Panc1 (cell line): ENCODE data around the gene LSM2. TPM values are rescaled to one million over a fixed set of nuclear protein-coding genes. Genes with fewer than 3 reads are reported as not detected.
A peak's percentile ranks its signal among the peaks of the same experiment; 100 is the strongest.
"Not testable (repeated sequence)": the region's sequence is repeated elsewhere in the genome, so short reads cannot be mapped to it uniquely, and the experiment has no call there.

ENCODE experiments used
- ATAC-seq: fragments of 200-7000 bp; cut with Tn5 transposase; 2 replicates; pipeline ENCODE4 v1.9.1; 2020; ENCODE audit warnings: mild to moderate bottlenecking, moderate library complexity
- BruUV-seq: library from RNA; stranded (reverse); fragments of 400-500 nt; replicated peaks from 2 replicates; lab custom pipeline; 2021; lab: Mats Ljungman, UMichigan
- CTCF ChIA-PET: fragments of 300-600 bp; sonication (Branson Sonifier 250); formaldehyde crosslinking; loops from one replicate; lab custom pipeline; 2022; ENCODE audit warnings: antibody characterized with exemption; lab: Charles Lee
- POLR2A ChIA-PET: fragments of 300-600 bp; sonication (Branson Sonifier 250); formaldehyde crosslinking; loops from one replicate; lab custom pipeline; 2022; ENCODE audit warnings: antibody characterized with exemption; lab: Charles Lee
- DNase-seq: peaks from one replicate; pipeline ENCODE4 v3.0.0-alpha.2; 2010; ENCODE audit warnings: low read depth, low spot score
- H3K27ac ChIP-seq: 2 replicates; pipeline ENCODE4 v1.5.1; 2011; ENCODE audit warnings: mild to moderate bottlenecking, low read length, inconsistent platforms
- H3K27me3 ChIP-seq: fragments of 200-500 bp; sonication (Bioruptor generic); 2 replicates; pipeline ENCODE4 v1.6.0; 2014; ENCODE audit warnings: low read length, inconsistent platforms; ENCODE audit not compliant: control insufficient read depth, insufficient read depth
- H3K36me3 ChIP-seq: fragments of 200-500 bp; sonication (Bioruptor generic); 2 replicates; pipeline ENCODE4 v1.5.1; 2014; ENCODE audit warnings: inconsistent platforms, mild to moderate bottlenecking, low read length, moderate library complexity; ENCODE audit not compliant: control insufficient read depth, insufficient read depth
- H3K4me1 ChIP-seq: 2 replicates; pipeline ENCODE4 v1.5.1; 2011; ENCODE audit warnings: inconsistent platforms, mild to moderate bottlenecking, low read length, moderate library complexity; ENCODE audit not compliant: control insufficient read depth, insufficient read depth
- H3K4me3 ChIP-seq, 2 experiments: 2 replicates each; pipeline ENCODE4 v1.5.1; 2011 to 2012; ENCODE audit warnings: low read depth in 2 of 2, low read length in 2 of 2, mild to moderate bottlenecking in 2 of 2, inconsistent platforms in 1 of 2, moderate library complexity in 1 of 2
- H3K9me3 ChIP-seq: fragments of 200-500 bp; sonication (Bioruptor generic); 2 replicates; pipeline ENCODE4 v1.5.1; 2014; ENCODE audit warnings: low read depth, mild to moderate bottlenecking, inconsistent platforms, low read length, moderate library complexity; ENCODE audit not compliant: control insufficient read depth, insufficient read depth
- POLR2AphosphoS5 ChIP-seq: IDR thresholded peaks from 2 replicates; pipeline ENCODE4 v1.6.1; 2012; ENCODE audit warnings: mild to moderate bottlenecking, low read depth, low read length, moderate library complexity
- SIN3A ChIP-seq: IDR thresholded peaks from 2 replicates; pipeline ENCODE4 v1.6.1; 2012; ENCODE audit warnings: low read depth, mild to moderate bottlenecking, low read length, moderate library complexity, borderline replicate concordance; ENCODE audit not compliant: insufficient read depth
- TCF7L2 ChIP-seq: IDR thresholded peaks from 2 replicates; pipeline ENCODE4 v1.6.1; 2011; ENCODE audit warnings: mild to moderate bottlenecking, low read depth, low read length, inconsistent platforms
- in situ Hi-C: cut with HindIII; loops from 2 replicates; pipeline ENCODE4 v1.10.0; 2016; ENCODE audit warnings: low sequenced_read_pairs, low pct_unique_long_range_greater_than_20kb
- intact Hi-C: fragments of 100-400 bp; cut with micrococcal nuclease; formaldehyde crosslinking; loops from one replicate; pipeline ENCODE4 v1.10.0; 2022; ENCODE audit not compliant: unreplicated experiment
- total RNA-seq: library from RNA; stranded (reverse); gene quantifications from one replicate; pipeline ENCODE4 v1.2.1, GENCODE V29; 2021; ENCODE audit not compliant: unreplicated experiment
- TF ChIP-seq, protein P1 (sequence below): fragments of 450-650 bp; IDR thresholded peaks from 2 replicates; pipeline ENCODE4 v1.5.1; 2017; ENCODE audit warnings: mild to moderate bottlenecking
- TF ChIP-seq, protein P2 (sequence below), 2 experiments: IDR thresholded peaks; 2 replicates each; pipeline ENCODE4 v1.6.1; 2011 to 2012; ENCODE audit warnings: low read depth in 2 of 2, control low read depth in 1 of 2, low read length in 1 of 2, mild to moderate bottlenecking in 1 of 2, moderate library complexity in 1 of 2; ENCODE audit not compliant: insufficient read depth in 1 of 2

Gene LSM2
- total RNA-seq, 1 experiment from 2014 or later: 89.7 TPM

- ATAC-seq (no peak), DNase-seq (no peak)
- BruUV-seq: no TSS peak
- ChIA-PET CTCF (no interaction called here), POLR2A (no interaction called here)
- H3K4me3 ChIP-seq: no peak overlapping the region
- peaks cover under 1% of the 10 kb centered on the region; the same call in 1 of the 2 replicates for H3K36me3 ChIP-seq
- H3K27ac ChIP-seq: peak overlapping the region; percentile 25; the same call in 1 of the 2 replicates
- peaks cover 12% of the 10 kb centered on the region for H3K4me1 ChIP-seq
- no peaks in the 10 kb centered on the region for H3K9me3 ChIP-seq
- TF ChIP-seq TCF7L2: no peak
- TF ChIP-seq POLR2AphosphoS5: no peak
- no peak for TF ChIP-seq SIN3A
- TF ChIP-seq, protein P1, sequence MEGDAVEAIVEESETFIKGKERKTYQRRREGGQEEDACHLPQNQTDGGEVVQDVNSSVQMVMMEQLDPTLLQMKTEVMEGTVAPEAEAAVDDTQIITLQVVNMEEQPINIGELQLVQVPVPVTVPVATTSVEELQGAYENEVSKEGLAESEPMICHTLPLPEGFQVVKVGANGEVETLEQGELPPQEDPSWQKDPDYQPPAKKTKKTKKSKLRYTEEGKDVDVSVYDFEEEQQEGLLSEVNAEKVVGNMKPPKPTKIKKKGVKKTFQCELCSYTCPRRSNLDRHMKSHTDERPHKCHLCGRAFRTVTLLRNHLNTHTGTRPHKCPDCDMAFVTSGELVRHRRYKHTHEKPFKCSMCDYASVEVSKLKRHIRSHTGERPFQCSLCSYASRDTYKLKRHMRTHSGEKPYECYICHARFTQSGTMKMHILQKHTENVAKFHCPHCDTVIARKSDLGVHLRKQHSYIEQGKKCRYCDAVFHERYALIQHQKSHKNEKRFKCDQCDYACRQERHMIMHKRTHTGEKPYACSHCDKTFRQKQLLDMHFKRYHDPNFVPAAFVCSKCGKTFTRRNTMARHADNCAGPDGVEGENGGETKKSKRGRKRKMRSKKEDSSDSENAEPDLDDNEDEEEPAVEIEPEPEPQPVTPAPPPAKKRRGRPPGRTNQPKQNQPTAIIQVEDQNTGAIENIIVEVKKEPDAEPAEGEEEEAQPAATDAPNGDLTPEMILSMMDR: no peak
- TF ChIP-seq, protein P2, sequence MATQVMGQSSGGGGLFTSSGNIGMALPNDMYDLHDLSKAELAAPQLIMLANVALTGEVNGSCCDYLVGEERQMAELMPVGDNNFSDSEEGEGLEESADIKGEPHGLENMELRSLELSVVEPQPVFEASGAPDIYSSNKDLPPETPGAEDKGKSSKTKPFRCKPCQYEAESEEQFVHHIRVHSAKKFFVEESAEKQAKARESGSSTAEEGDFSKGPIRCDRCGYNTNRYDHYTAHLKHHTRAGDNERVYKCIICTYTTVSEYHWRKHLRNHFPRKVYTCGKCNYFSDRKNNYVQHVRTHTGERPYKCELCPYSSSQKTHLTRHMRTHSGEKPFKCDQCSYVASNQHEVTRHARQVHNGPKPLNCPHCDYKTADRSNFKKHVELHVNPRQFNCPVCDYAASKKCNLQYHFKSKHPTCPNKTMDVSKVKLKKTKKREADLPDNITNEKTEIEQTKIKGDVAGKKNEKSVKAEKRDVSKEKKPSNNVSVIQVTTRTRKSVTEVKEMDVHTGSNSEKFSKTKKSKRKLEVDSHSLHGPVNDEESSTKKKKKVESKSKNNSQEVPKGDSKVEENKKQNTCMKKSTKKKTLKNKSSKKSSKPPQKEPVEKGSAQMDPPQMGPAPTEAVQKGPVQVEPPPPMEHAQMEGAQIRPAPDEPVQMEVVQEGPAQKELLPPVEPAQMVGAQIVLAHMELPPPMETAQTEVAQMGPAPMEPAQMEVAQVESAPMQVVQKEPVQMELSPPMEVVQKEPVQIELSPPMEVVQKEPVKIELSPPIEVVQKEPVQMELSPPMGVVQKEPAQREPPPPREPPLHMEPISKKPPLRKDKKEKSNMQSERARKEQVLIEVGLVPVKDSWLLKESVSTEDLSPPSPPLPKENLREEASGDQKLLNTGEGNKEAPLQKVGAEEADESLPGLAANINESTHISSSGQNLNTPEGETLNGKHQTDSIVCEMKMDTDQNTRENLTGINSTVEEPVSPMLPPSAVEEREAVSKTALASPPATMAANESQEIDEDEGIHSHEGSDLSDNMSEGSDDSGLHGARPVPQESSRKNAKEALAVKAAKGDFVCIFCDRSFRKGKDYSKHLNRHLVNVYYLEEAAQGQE (IDR thresholded peaks at IDR 0.05; ENCODE audit: insufficient read depth in 1 of 2, low read depth in 2 of 2, low read length in 1 of 2): no peak
- H3K27me3 ChIP-seq: no peaks in the 10 kb centered on the region
- intact Hi-C loops (no loop called here), in situ Hi-C loops (no loop called here)
Measured at GRCh38 chr6:31844507-31844906, 37.7 kb upstream of the LSM2 start.

DNA sequence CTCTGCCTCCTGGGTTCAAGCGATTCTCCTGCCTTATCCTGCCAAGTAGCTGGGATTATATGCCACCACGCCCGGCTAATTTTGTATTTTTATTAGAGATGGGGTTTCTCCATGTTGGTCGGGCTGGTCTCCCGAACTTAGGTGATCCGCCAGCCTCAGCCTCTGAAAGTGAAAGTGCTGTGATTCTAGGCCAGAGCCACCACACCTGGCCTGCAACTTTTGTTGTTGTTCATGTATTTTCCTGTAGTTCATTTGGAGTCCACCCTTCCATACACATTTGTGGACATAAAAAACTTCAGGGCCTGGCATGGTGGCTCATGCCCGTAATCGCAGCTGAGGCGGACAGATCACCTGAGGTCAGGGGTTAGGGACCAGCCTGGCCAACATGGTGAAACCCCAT, 35.3 kb upstream of the LSM2 start:
- ATAC-seq: peak; percentile 20
- Histone ChIP-seq H3K27ac (no peak overlapping the region), H3K36me3 (peaks cover 14% of the 10 kb centered on the region), H3K4me1 (peaks cover 28% of the 10 kb centered on the region), H3K9me3 (no peaks in the 10 kb centered on the region), H3K4me3 (no peak overlapping the region), H3K27me3 (no peaks in the 10 kb centered on the region)
- BruUV-seq: no TSS peak
- TF ChIP-seq SIN3A (no peak), POLR2AphosphoS5 (no peak)
- TF ChIP-seq, protein P2 (IDR thresholded peaks at IDR 0.05; ENCODE audit: insufficient read depth in 1 of 2, low read depth in 2 of 2, low read length in 1 of 2): no peak
- TF ChIP-seq, protein P1: no peak
- in situ Hi-C loops: no loop called here
- no peak for DNase-seq
- POLR2A ChIA-PET: interaction anchor here (0.6 kb wide), 1 partner anchor 1128 kb away, joined by 5 read pairs; no protein-coding TSS in a partner anchor
- intact Hi-C loops: no loop called here
- CTCF ChIA-PET: no interaction called here

GRCh38 chr6:31839779-31840126, 33.0 kb upstream of the LSM2 start:
- ATAC-seq, H3K27me3 ChIP-seq, H3K9me3 ChIP-seq, BruUV-seq, in situ Hi-C loops, DNase-seq, H3K4me3 ChIP-seq, H3K27ac ChIP-seq, CTCF ChIA-PET: not testable (repeated sequence)
- intact Hi-C loops: loop anchor here (10.0 kb wide), 1 partner anchor 105 kb away; the partner anchor contains the start of gene CLIC1
- Histone ChIP-seq H3K4me1 (peaks cover 30% of the 10 kb centered on the region), H3K36me3 (peaks cover 21% of the 10 kb centered on the region)
- POLR2A ChIA-PET: interaction anchor here (0.9 kb wide), 1 partner anchor 135 kb away, joined by 3 read pairs; no protein-coding TSS in a partner anchor
